Measurements from ENCODE around the gene COL23A1.
"Not testable (repeated sequence)": the region's sequence is repeated elsewhere in the genome, so short reads cannot be mapped to it uniquely, and the experiment has no call there.

The COL23A1 gene

DNA sequence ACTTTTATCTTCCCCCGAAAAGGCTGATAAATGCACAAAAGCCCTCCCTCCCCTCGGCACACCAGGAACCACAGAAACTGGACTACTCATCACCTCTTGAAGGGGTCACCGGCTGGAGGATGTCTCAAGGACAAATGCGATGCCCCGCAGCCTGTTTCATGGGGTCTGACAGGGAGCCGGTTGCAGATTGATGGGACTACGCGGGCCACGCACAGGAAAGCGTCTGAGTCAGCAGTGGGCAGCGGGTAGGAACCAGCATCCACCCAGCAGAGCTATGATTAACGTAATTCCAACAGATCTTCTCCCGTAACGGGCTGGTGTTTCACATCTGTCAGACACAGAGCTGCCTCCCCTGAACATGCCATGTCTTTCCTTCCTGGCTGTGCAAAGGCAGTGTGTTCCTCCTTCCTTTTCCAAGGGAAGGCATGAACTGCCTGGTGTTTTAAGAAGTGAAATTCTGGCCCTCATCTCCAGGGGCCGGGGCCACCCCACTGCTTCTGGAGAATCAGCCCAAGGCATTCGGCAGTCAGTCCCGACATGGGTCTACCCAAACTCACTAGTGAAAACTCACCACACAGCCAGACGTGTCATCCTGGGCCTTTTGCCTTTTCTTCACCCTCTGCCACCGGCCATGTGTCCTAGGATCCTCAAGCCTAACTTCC, 213.1 kb downstream of the COL23A1 start:
- ChIA-PET POLR2A (ENCODE audit: low non-redundant PET) (no interaction called here), CTCF (no interaction called here)
- no peak overlapping the region for H3K27ac ChIP-seq
- no peak for DNase-seq (ENCODE audit: low spot score)
- no peak for TF ChIP-seq CTCF (conservative IDR thresholded peaks at IDR 0.05; ENCODE audit: low read depth)

DNA sequence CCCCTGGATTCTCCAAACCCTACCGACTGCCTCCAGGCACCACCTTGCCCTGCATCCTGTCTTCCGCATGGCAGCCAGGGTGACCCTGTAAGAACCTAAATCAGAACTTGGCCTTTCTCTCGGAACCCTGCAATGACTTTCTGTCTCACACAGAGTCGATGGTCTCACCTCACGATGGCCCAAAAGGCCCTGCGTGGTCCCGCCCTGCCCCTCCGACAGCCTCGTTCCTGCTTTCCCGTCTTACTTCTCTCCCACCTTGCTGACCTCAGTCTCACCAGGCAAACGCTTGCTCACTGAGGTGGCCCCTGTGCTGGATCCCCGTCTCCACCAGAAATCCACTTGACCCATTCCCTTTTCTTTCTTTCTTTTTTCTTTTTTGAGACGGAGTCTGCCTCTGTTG, 214.8 kb downstream of the COL23A1 start:
- POLR2A ChIA-PET (ENCODE audit: low non-redundant PET) = no interaction called here
- H3K27ac ChIP-seq = no peak overlapping the region
- TF ChIP-seq CTCF (conservative IDR thresholded peaks at IDR 0.05; ENCODE audit: low read depth) = no peak
- no peak for DNase-seq (ENCODE audit: low spot score)
- CTCF ChIA-PET = interaction anchor here (0.6 to 0.7 kb wide), 2 partner anchors 174 to 209 kb away, joined by 4 read pairs; no protein-coding TSS in a partner anchor

DNA sequence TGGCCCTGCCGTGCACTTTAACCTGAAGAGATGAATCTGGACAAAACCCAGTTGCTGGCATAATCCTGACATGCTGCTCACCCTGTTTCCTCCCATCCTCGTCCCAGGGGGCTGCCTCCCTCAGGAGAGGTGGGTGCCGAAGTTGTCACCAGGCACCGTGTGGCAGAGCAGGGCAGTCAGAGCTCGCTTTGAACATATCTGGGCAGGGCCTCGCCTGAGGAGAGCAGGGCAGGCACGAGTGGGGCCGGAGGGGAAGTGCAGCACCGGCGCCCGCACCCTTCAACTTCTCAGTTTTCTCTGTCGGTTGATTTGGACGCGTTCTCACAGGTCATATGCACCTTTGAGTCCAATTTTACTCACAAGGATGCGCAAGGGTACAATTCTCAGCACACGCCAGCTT, 216.5 kb downstream of the COL23A1 start:
- DNase-seq (ENCODE audit: low spot score) = no peak
- CTCF ChIA-PET = interaction anchor here (1.1 kb wide), 1 partner anchor 9 kb away, joined by 3 read pairs; no protein-coding TSS in a partner anchor
- no peak overlapping the region for H3K27ac ChIP-seq
- POLR2A ChIA-PET (ENCODE audit: low non-redundant PET) = no interaction called here
- TF ChIP-seq CTCF (conservative IDR thresholded peaks at IDR 0.05; ENCODE audit: low read depth) = no peak

DNA sequence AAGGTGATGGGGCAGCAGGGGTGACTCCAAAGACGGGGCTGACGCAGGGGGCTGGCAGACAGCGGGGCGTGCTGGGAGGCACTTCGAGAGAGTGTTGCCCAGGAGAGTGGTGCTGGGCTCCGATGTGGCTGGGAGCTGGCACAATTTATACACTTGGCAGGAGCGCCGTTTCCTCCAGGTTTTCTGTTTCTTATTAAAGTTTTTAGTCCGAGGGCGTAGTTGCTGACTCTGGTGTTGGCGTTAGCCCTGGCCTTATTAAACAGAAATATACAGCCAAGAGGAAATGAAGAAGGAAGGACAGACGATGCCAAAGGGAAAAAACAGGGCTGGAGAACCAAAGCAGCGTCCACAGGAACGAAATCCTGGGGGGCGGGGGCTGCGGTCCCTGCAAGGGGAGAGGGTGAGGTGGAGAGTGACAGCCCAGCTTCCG, 218.0 kb downstream of the COL23A1 start:
- no peak for TF ChIP-seq CTCF (conservative IDR thresholded peaks at IDR 0.05; ENCODE audit: low read depth)
- CTCF ChIA-PET = interaction anchor here (0.7 kb wide), 1 partner anchor 1161 kb away, joined by 6 read pairs; no protein-coding TSS in a partner anchor
- H3K27ac ChIP-seq = no peak overlapping the region
- DNase-seq (ENCODE audit: low spot score) = no peak
- POLR2A ChIA-PET (ENCODE audit: low non-redundant PET) = no interaction called here

GRCh38 chr5:178371362-178372111, 218.7 kb downstream of the COL23A1 start:
- no peak for TF ChIP-seq CTCF (conservative IDR thresholded peaks at IDR 0.05; ENCODE audit: low read depth)
- ChIA-PET POLR2A (ENCODE audit: low non-redundant PET) (no interaction called here), CTCF (interaction anchor here (0.7 kb wide), 1 partner anchor 1162 kb away, joined by 6 read pairs; no protein-coding TSS in a partner anchor)
- no peak overlapping the region for H3K27ac ChIP-seq
- DNase-seq (ENCODE audit: low spot score) = no peak

DNA sequence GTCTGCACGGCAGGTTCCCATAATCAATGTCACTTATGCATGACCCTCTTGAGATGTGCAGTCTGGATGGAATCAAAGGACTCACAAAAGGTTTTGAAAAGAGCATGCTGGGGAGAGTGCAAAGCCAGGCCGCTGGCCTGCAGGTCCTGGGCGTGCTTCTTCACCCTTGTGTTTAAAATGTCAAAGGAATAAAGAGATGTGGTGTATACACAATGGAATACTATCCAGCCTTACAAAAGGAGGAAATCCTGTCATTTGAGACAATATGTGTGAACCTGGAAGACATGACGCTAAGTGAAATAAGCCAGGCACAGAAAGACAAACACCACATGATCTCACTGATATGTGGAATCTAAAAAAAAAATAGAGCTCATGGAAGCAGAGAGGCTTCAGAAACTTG, 220.1 kb downstream of the COL23A1 start:
- DNase-seq (ENCODE audit: low spot score) = no peak
- CTCF ChIA-PET = no interaction called here
- POLR2A ChIA-PET (ENCODE audit: low non-redundant PET) = no interaction called here
- TF ChIP-seq CTCF (conservative IDR thresholded peaks at IDR 0.05; ENCODE audit: low read depth) = no peak
- H3K27ac ChIP-seq = no peak overlapping the region

- POLR2A ChIA-PET (ENCODE audit: low non-redundant PET); CTCF ChIA-PET; DNase-seq (ENCODE audit: low spot score); H3K27ac ChIP-seq: not testable (repeated sequence)
Observed at GRCh38 chr5:178369469-178369868, 220.7 kb downstream of the COL23A1 start.
